GM18951 (cell line): Measurements from ENCODE around the gene OR5A2.
"Not testable (repeated sequence)": the region's sequence is repeated elsewhere in the genome, so short reads cannot be mapped to it uniquely, and the experiment has no call there.

ENCODE experiments used
- POLR2A ChIP-seq: IDR thresholded peaks from 4 replicates; pipeline ENCODE4 v1.6.1; 2011; ENCODE audit warnings: mild to moderate bottlenecking; ENCODE audit not compliant: insufficient read length, insufficient read depth; ENCODE audit errors: extremely low read depth
- in situ Hi-C: fragments of 300-500 bp; cut with MboI; formaldehyde crosslinking; loops from one replicate; pipeline ENCODE4 v1.12.0; 2022; ENCODE audit warnings: low sequenced_read_pairs, mixed read lengths, inconsistent platforms; ENCODE audit not compliant: unreplicated experiment

Gene OR5A2

DNA sequence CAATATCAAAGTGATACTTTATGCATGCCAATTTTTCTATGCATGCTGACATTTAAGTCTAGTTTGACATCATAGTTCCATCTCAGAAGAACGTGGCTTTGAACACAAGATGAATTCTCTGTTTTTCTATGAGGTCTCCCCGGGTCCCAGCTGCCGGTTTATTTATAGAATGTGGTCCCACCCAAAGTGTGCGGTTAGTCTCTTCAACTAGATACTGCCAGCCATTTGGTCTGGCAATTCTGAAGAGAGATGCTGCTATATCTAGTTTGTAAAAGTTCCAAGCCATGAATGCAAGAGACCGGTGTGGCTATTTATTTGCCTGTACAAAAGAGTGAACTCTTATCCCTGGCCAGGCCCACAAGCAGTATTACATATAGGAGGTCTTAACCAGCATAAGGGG is 9.2 kb downstream of the OR5A2 start:
- TF ChIP-seq POLR2A, result no peak
- in situ Hi-C loops, result loop anchor here (5.0 kb wide), 1 partner anchor 110 kb away; no protein-coding TSS in a partner anchor

DNA sequence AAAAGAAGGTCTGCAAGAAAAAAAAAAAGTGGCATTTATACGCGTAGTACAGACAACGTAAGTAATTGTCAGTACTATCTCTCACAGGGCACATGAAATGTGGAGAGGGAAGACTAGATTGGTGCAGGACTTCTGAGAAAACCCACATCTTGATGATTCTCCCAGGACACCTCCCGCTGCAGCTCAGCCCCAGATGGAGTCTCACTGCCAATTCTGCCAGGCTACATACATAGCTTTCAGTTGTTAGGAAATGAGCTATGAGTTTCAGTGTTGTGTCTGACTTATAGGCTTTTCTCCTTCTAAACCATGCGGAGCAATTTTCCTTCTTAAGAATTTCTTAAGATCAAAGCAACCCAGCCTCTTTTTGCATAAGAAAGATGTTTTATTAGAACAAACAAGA is 9.6 kb downstream of the OR5A2 start:
- in situ Hi-C loops, result loop anchor here (5.0 kb wide), 1 partner anchor 109 kb away; no protein-coding TSS in a partner anchor
- no peak for TF ChIP-seq POLR2A

DNA sequence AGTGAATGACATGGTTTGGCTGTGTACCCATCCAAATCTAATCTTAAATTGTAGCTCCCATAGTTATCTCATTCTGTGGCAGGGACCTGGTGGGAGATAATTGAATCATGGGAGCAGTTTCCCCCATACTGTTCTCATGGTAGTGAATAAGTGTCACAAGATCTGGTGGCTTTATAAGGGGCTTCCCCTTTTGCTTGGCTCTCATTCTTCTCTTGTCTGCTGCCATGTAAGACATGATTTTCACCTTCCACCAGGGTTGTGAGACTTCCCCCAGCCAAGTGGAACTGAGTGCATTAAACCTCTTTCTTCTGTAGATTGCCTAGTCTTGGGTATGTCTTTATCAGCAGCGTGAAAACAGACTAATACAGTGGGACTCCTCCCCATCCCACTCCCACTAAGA is 11.1 kb downstream of the OR5A2 start:
- in situ Hi-C loops, result loop anchor here (5.0 kb wide), 1 partner anchor 108 kb away; no protein-coding TSS in a partner anchor
- no peak for TF ChIP-seq POLR2A

DNA sequence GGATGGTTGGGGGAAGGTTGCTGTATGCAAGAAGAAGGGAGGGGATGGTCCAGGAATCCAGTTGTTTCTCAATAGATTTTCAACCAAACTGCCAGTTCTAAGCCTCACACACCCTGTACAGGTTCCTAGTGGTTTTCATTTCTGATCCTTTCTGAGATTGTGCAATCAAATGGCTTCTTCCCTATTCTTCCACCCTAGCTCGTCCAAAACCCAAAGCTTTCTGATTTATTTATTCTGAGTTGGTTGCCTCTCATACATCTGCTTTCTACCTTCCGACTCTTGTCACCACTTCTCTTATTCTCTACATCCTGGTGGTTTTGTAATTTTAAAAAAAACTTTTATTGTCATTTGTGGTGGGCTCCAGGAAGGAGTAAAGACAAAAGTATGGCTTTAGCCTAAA is 12.6 kb downstream of the OR5A2 start:
- in situ Hi-C loops, result no loop called here
- no peak for TF ChIP-seq POLR2A

DNA sequence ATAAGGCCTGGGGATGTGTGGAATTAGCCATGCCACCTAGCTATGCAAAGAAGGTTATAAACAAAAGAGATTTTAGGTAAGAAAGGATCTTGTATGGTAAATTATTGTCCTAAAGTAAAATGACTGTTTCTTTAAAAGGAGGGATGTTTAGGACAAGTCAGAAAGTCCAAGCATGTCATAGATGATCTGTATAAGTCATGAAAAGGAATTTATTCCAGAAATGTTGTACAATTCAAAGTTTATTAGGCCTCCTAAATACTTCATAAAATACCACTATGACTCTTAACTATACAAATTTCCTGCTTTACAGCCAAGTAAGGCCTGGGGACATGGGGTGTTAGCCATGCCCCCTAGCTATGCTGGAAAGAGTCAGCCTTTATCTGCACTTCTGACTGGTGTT is 22.7 kb downstream of the OR5A2 start:
- in situ Hi-C loops, result no loop called here
- no peak for TF ChIP-seq POLR2A

DNA sequence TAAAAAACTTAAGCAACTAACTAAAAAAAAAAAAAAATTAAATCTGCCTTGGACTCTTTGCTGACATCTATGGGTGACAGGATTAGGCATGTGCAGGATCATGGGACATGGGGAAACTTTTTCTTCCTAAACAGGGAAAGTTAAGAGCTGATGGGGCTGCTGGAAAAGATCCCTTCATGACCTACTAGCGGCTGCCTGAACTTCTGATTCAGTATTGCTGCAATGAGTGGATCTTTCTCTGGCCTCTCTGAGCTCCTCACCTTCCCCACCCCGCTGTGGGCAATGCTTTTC is 25.0 kb downstream of the OR5A2 start:
- no peak for TF ChIP-seq POLR2A
- in situ Hi-C loops, result no loop called here

DNA sequence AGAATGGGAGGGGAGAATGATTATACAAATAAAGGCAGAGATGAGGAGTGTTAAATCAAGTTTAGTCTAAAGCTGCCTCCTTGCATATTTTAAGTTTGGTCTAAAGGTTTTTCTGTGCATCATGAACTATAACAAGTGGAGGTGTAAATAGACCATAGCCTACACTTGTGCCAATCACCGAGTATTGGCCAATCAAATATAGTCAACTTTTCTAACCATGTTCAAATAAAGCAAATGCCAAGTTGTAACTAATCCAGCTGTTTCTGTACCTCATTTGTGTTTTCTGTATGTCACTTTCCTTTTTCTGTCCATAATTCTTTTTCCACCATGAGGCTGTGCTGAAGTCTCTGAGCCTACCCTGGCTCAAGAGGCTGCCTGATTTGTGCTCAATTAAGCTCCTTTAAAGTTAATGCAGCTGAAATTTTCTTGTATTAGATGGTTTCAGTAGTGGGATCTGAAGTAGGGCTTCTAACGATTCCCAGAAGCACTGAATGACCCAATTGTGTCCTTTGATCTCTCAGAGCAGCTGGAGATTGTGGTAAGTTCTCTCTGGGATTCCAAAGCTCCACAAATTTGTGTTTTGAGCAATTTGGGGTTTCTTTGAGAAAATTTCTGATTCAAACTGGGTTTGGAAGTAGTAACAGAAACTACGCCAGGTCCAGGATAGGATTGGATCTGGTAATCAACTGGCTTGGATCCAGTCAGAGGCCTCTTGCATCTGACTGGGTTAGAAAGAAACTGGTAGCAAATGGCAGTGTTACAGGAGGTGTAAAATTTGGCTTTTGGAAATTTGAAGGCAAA is 25.6 kb downstream of the OR5A2 start:
- TF ChIP-seq POLR2A, result no peak
- in situ Hi-C loops, result no loop called here

DNA sequence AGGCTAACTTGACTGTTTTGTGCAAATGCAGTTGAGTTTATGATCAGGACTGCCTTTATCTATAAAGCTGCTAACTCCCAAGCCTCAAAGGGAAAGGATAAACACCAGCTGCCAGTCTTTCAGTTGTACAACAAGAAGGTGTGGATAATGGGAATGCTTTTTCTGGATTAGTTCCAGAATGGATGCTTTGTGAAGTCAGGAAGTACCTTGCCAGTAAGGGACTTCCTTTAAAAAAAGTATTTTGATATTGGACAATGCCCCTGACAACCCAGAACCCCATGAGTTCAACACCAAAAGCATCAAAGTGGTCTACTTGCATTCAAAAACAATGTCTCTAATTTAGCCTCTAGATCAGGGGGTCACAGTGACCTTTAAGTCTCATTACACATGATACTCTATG is 32.0 kb downstream of the OR5A2 start:
- in situ Hi-C loops, result no loop called here
- TF ChIP-seq POLR2A, result no peak

DNA sequence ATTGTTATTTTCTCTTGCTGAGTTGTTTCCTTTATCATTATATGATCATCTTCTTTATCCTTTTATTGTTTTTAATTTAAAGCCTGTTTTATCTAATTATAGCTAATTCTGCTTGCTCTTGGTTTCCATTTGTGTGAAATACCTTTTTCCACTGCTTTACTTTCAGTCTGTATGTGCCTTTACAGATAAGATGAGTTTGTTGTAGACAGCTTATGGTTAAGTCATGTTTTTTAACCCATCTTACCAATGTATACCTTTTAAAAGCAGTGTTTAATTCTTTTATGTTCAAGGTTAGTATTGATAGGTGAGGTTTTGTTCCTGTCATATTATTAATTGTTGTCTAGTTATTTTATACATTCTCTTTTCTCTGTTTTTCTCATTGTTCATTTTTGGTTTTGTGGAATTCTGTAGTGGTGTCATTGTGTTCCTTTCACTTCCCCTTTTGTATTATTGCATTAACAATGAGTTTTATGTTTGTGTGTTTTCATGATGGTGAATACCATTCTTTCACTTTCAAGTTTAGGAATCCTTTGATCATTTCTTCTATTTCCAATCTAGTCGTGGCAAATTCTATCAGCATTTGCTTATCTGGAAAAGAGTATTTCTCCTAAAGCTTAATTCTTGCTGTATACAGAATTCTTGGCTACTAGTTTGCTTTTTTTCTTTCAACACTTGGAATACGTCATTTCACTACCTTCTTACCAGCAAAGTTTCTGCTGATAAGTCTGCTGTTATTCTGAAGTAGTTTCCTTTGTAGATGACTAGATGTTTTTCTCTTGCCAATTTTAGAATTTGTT is 45.8 kb downstream of the OR5A2 start:
- in situ Hi-C loops, result no loop called here
- no peak for TF ChIP-seq POLR2A

DNA sequence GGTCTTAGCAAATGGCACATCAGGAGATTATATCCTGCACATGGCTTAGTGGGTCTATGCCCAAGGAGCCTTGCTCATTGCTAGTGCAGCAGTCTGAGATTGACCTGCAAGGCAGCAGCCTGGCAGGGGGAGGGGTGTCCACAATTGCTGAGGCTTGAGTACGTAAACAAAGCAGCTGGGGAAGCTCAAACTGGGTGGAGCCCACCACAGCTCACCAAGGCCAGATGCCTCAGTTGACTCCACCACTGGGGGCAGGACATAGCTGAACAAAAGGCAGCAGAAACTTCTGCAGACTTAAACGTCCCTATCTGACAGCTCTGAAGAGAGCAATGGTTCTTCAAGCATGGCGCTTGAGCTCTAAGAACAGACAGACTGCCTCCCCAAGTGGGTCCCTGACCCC is 53.9 kb downstream of the OR5A2 start:
- in situ Hi-C loops, result not testable (repeated sequence)

DNA sequence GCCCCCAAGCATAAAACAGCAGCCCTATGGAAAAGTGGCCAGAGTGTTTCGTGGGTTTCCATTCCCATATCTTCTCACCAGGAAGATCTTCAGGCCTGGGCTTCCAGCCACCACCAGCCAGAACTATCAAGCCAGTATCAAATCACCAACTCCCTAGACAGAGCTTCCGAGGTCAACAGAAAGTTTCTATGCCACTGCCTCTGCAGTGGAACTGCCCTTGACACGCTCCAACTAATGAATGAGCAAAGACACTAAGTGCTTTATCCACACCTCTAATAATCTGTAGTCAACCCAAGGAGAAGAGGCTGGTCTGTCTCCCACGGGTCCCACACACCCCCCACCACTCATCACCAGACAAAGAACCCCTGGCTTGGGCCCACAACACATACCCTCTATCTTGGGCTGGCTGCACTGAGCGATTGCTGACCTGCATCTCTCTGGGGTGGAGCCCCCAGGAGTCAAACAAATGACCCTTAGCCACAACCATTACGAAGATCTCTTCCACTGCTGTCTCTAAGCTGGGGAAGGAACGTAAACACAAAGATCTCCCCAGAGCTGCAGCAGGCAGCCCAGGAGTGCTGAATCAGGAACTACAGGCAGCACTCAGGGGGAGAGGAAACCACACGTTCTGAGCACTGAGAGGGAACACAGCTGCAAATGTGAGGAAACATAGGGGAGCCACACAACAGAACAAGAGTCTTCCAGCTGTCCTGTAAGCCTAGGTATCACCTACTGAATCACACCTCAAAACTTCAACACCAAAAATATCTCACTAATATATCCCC is 57.8 kb downstream of the OR5A2 start:
- in situ Hi-C loops, result no loop called here
- TF ChIP-seq POLR2A, result no peak
